Esophagus squamous epithelium (tissue), 4 donors: ENCODE results near the gene SYNGR2.

Experiments used
- CTCF ChIP-seq, 6 experiments: fragments of 450-650 bp in 4 of 6; fragments of 200-600 bp in 2 of 6; sonication (generic) in 2 of 6; IDR thresholded peaks; one replicate each; pipeline ENCODE4 v1.5.1; 2016 to 2019; ENCODE audit warnings: antibody characterized with exemption in 6 of 6, mild to moderate bottlenecking in 4 of 6, moderate library complexity in 4 of 6
- POLR2A ChIP-seq, 4 donors: fragments of 450-650 bp; IDR thresholded peaks; one replicate each; pipeline ENCODE4 v1.6.1; 2017; ENCODE audit warnings: antibody characterized with exemption in 4 of 4, mild to moderate bottlenecking in 4 of 4, moderate library complexity in 3 of 4

GRCh38 chr17:78205124-78205775 lies 36.9 kb downstream of the SYNGR2 start:
- TF ChIP-seq CTCF (IDR thresholded peaks at IDR 0.05) (no peak), POLR2A (IDR thresholded peaks at IDR 0.05) (no peak)
